GM23338 (cell line): ENCODE measurements around the gene SDHAF3. TPM values are rescaled to one million over a fixed set of nuclear protein-coding genes. Genes with fewer than 3 reads are reported as not detected.

ENCODE experiments used
- ATAC-seq: fragments of 200-7000 bp; cut with Tn5 transposase; 3 replicates; pipeline ENCODE4 v1.9.1; 2020
- DNase-seq: peaks from one replicate; pipeline ENCODE4 v3.0.0-alpha.2; 2015; ENCODE audit warnings: low spot score
- H2AFZ ChIP-seq: fragments of 200-600 bp; sonication (generic); 2 replicates; pipeline ENCODE4 v1.8.0; 2016; ENCODE audit warnings: antibody characterized with exemption, mild to moderate bottlenecking, moderate library complexity
- H3F3A ChIP-seq: fragments of 200-600 bp; sonication (generic); replicated peaks from 2 replicates; pipeline ENCODE4 v1.8.0; 2017; ENCODE audit warnings: antibody characterized with exemption, mixed run types, low read depth
- H3K27ac ChIP-seq: fragments of 200-600 bp; sonication (generic); 2 replicates; pipeline ENCODE4 v1.6.1; 2016; ENCODE audit warnings: low read depth
- H3K27me3 ChIP-seq: fragments of 200-600 bp; sonication (generic); 2 replicates; pipeline ENCODE4 v1.8.0; 2016; ENCODE audit warnings: mild to moderate bottlenecking, mixed run types, moderate library complexity; ENCODE audit not compliant: insufficient read depth
- H3K36me3 ChIP-seq: fragments of 200-600 bp; sonication (generic); 2 replicates; pipeline ENCODE4 v1.8.0; 2016; ENCODE audit warnings: mild to moderate bottlenecking; ENCODE audit not compliant: insufficient read depth
- H3K4me1 ChIP-seq: fragments of 200-600 bp; sonication (generic); 2 replicates; pipeline ENCODE4 v1.8.0; 2016; ENCODE audit warnings: mild to moderate bottlenecking, moderate library complexity; ENCODE audit not compliant: insufficient read depth
- H3K4me2 ChIP-seq: fragments of 200-600 bp; sonication (generic); 2 replicates; pipeline ENCODE4 v1.7.1; 2017; ENCODE audit warnings: mixed run types
- H3K4me3 ChIP-seq: fragments of 200-600 bp; sonication (generic); 2 replicates; pipeline ENCODE4 v1.6.1; 2016; ENCODE audit warnings: mixed run types
- H3K79me2 ChIP-seq: fragments of 200-600 bp; sonication (generic); replicated peaks from 2 replicates; pipeline ENCODE4 v1.8.0; 2017; ENCODE audit warnings: mild to moderate bottlenecking; ENCODE audit not compliant: insufficient read depth
- H3K9me2 ChIP-seq: fragments of 200-600 bp; sonication (generic); 2 replicates; pipeline ENCODE4 v1.8.0; 2017; ENCODE audit not compliant: insufficient read depth
- H4K20me1 ChIP-seq: fragments of 200-600 bp; sonication (generic); replicated peaks from 2 replicates; pipeline ENCODE4 v1.8.0; 2017; ENCODE audit warnings: mild to moderate bottlenecking; ENCODE audit not compliant: insufficient read depth
- H3K27ac Mint-ChIP-seq: 2 replicates; pipeline ENCODE4 v1.8.0; 2020; ENCODE audit warnings: inconsistent platforms, mild to moderate bottlenecking, moderate library complexity, mixed read lengths
- H3K27me3 Mint-ChIP-seq: 3 replicates; pipeline ENCODE4 v1.8.0; 2022; ENCODE audit warnings: low read depth, mild to moderate bottlenecking, moderate library complexity, mixed read lengths, inconsistent platforms; ENCODE audit not compliant: insufficient read depth, poor library complexity
- H3K36me3 Mint-ChIP-seq: 3 replicates; pipeline ENCODE4 v1.8.0; 2021; ENCODE audit warnings: low read depth, mild to moderate bottlenecking, inconsistent platforms, moderate library complexity, mixed read lengths
- H3K4me1 Mint-ChIP-seq: 3 replicates; pipeline ENCODE4 v1.8.0; 2020; ENCODE audit warnings: mild to moderate bottlenecking, inconsistent platforms, mixed read lengths
- H3K4me3 Mint-ChIP-seq: 3 replicates; pipeline ENCODE4 v1.8.0; 2021; ENCODE audit warnings: moderate library complexity, mild to moderate bottlenecking, inconsistent platforms, mixed read lengths
- H3K9me3 Mint-ChIP-seq: 3 replicates; pipeline ENCODE4 v1.8.0; 2020; ENCODE audit warnings: moderate library complexity, mild to moderate bottlenecking, inconsistent platforms, mixed read lengths
- CREB1 ChIP-seq: fragments of 250-450 bp; sonication (Bioruptor Pico); IDR thresholded peaks from 2 replicates; pipeline ENCODE4 v1.5.0; 2020; ENCODE audit warnings: low read depth, mild to moderate bottlenecking, moderate library complexity
- CTCF ChIP-seq, 2 experiments: fragments of 200-600 bp in 1 of 2; sonication (generic) in 1 of 2; conservative IDR thresholded peaks; 2 replicates each; pipeline versions ENCODE4 v1.5.1 to v1.6.1; 2016 to 2017; ENCODE audit warnings: antibody characterized with exemption in 2 of 2, low read depth in 2 of 2, mild to moderate bottlenecking in 2 of 2, moderate library complexity in 1 of 2
- ETS1 ChIP-seq: IDR thresholded peaks from 2 replicates; pipeline ENCODE4 v1.6.1; 2016; ENCODE audit warnings: antibody characterized with exemption
- EZH2 ChIP-seq: fragments of 200-600 bp; sonication (generic); IDR thresholded peaks from one replicate; pipeline ENCODE4 v1.8.0; 2017; ENCODE audit warnings: antibody characterized with exemption, mild to moderate bottlenecking, low read depth; ENCODE audit not compliant: unreplicated experiment
- EZH2phosphoT487 ChIP-seq: fragments of 200-600 bp; sonication (generic); IDR thresholded peaks from one replicate; pipeline ENCODE4 v1.8.1; 2018; ENCODE audit warnings: antibody characterized with exemption; ENCODE audit not compliant: unreplicated experiment
- JUNB ChIP-seq: IDR thresholded peaks from one replicate; pipeline ENCODE4 v1.6.1; 2016; ENCODE audit warnings: antibody characterized with exemption; ENCODE audit not compliant: unreplicated experiment
- NANOG ChIP-seq: IDR thresholded peaks from 2 replicates; pipeline ENCODE4 v1.6.1; 2016; ENCODE audit warnings: antibody characterized with exemption, borderline replicate concordance
- REST ChIP-seq: IDR thresholded peaks from one replicate; pipeline ENCODE4 v1.6.1; 2018; ENCODE audit warnings: antibody characterized with exemption; ENCODE audit not compliant: unreplicated experiment
- STAT1 ChIP-seq: IDR thresholded peaks from one replicate; pipeline ENCODE4 v1.6.1; 2016; ENCODE audit warnings: antibody characterized with exemption; ENCODE audit not compliant: unreplicated experiment
- ZNF114 ChIP-seq: fragments of 250-450 bp; sonication (Bioruptor Pico); IDR thresholded peaks from 2 replicates; pipeline ENCODE4 v1.5.0; 2020; ENCODE audit warnings: mild to moderate bottlenecking, moderate library complexity
- ZNF331 ChIP-seq: fragments of 250-450 bp; sonication (Bioruptor Pico); IDR thresholded peaks from 2 replicates; pipeline ENCODE4 v1.5.0; 2020; ENCODE audit warnings: low read depth, mild to moderate bottlenecking, moderate library complexity
- ZNF462 ChIP-seq: fragments of 250-450 bp; sonication (Bioruptor Pico); IDR thresholded peaks from 2 replicates; pipeline ENCODE4 v1.5.0; 2020; ENCODE audit warnings: mild to moderate bottlenecking, moderate library complexity
- polyA plus RNA-seq: library from polyadenylated mRNA; unstranded; fragments of >200 nt; fragmentation: Nextera tagmentation; extraction: Ambion mirVana; gene quantifications from 2 replicates; pipeline ENCODE4 v1.2.1, GENCODE V29; 2016
- total RNA-seq: library from RNA; depleted of rRNA; stranded (reverse); fragments of >200 nt; shearing (Covaris generic); gene quantifications from 2 replicates; pipeline ENCODE4 v1.2.3, GENCODE V29; 2014

The SDHAF3 gene
- total and polyA plus RNA-seq, 2 experiments from 2014 or later: 35.5 to 123 TPM

- Mint-ChIP-seq H3K27me3 (no peaks in the 10 kb centered on the region), H3K36me3 (no peaks in the 10 kb centered on the region), H3K4me3 (no peak overlapping the region), H3K27ac (no peak overlapping the region), H3K9me3 (no peaks in the 10 kb centered on the region), H3K4me1 (no peaks in the 10 kb centered on the region)
- DNase-seq: no peak
- ATAC-seq: no peak
- Histone ChIP-seq H4K20me1 (no peaks in the 10 kb centered on the region), H3K27me3 (no peaks in the 10 kb centered on the region), H2AFZ (no peak overlapping the region), H3F3A (no peaks in the 10 kb centered on the region), H3K27ac (no peak overlapping the region), H3K4me3 (no peak overlapping the region), H3K79me2 (no peaks in the 10 kb centered on the region), H3K36me3 (no peaks in the 10 kb centered on the region), H3K4me2 (no peak overlapping the region), H3K9me2 (0 out of 2 replicates have a peak, but pooled peaks cover 2% of the 10 kb centered on the region), H3K4me1 (no peaks in the 10 kb centered on the region)
- no peak for TF ChIP-seq NANOG
- TF ChIP-seq JUNB: no peak
- TF ChIP-seq ZNF331 (CRISPR knock-in tag): no peak
- no peak for TF ChIP-seq EZH2
- TF ChIP-seq ZNF114 (CRISPR knock-in tag): no peak
- TF ChIP-seq CREB1 (CRISPR knock-in tag): no peak
- no peak for TF ChIP-seq STAT1
- TF ChIP-seq REST: no peak
- no peak for TF ChIP-seq EZH2phosphoT487
- no peak for TF ChIP-seq ETS1
- no peak for TF ChIP-seq CTCF (conservative IDR thresholded peaks at IDR 0.05; ENCODE audit: low read depth in 2 of 2)
- TF ChIP-seq ZNF462: no peak
These were observed 86.5 kb downstream of the SDHAF3 start for GRCh38 chr7:97203957-97204356.
